BE2C (cell line): ENCODE results near the gene SOX14.

Experiments used
- DNase-seq: peaks from one replicate; pipeline ENCODE4 v3.0.0-alpha.2; 2020
- H3K27me3 ChIP-seq: fragments of 250-450 bp; sonication (Bioruptor Pico); 2 replicates; pipeline ENCODE4 v1.5.1; 2020; ENCODE audit warnings: mild to moderate bottlenecking
- H3K36me3 ChIP-seq: fragments of 250-450 bp; sonication (Bioruptor Pico); 2 replicates; pipeline ENCODE4 v1.5.1; 2020; ENCODE audit warnings: mild to moderate bottlenecking
- H3K4me1 ChIP-seq: fragments of 250-450 bp; sonication (Bioruptor Pico); 2 replicates; pipeline ENCODE4 v1.5.1; 2020
- H3K4me3 ChIP-seq: 2 replicates; pipeline ENCODE4 v1.5.1; 2011; ENCODE audit warnings: low read depth, low read length
- H3K9me3 ChIP-seq: fragments of 250-450 bp; sonication (Bioruptor Pico); 2 replicates; pipeline ENCODE4 v1.5.1; 2020
- CTCF ChIP-seq: IDR thresholded peaks from 2 replicates; pipeline ENCODE4 v1.5.1; 2012; ENCODE audit warnings: mild to moderate bottlenecking, low read depth, low read length

The SOX14 gene

DNA sequence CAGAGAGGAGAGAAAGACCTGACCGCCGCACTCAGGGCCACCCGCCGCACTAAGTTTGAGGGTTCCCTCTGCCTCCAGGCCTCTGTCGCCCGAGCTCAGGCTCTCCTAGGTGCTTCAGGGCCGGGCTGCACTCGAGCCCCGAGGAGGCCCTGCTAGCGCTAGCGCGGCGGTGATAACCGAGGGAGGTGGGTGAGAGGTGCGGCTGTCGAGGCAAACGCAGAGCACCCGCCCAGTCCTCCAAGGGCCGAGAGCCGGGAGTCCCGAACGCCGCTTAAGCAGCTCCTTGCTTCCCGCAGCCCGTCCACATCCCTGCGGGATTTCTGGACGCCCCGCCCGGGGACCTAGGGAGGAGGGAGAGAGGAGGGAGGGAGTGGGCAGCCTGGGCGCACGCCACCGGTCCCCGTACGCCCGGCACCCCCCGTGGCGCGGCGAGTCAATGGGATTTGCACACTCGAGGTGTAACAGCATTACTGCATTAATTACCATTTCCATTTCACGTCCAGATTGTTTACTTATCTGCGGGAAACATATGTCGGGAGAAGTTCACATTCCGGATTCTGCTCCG, 6.8 kb downstream of the SOX14 start:
- no peak overlapping the region for H3K4me3 ChIP-seq
- H3K9me3 ChIP-seq = no peaks in the 10 kb centered on the region
- no peak for TF ChIP-seq CTCF
- peaks cover 88% of the 10 kb centered on the region for H3K27me3 ChIP-seq
- DNase-seq = no peak
- H3K36me3 ChIP-seq = no peaks in the 10 kb centered on the region
- H3K4me1 ChIP-seq = no peaks in the 10 kb centered on the region

DNA sequence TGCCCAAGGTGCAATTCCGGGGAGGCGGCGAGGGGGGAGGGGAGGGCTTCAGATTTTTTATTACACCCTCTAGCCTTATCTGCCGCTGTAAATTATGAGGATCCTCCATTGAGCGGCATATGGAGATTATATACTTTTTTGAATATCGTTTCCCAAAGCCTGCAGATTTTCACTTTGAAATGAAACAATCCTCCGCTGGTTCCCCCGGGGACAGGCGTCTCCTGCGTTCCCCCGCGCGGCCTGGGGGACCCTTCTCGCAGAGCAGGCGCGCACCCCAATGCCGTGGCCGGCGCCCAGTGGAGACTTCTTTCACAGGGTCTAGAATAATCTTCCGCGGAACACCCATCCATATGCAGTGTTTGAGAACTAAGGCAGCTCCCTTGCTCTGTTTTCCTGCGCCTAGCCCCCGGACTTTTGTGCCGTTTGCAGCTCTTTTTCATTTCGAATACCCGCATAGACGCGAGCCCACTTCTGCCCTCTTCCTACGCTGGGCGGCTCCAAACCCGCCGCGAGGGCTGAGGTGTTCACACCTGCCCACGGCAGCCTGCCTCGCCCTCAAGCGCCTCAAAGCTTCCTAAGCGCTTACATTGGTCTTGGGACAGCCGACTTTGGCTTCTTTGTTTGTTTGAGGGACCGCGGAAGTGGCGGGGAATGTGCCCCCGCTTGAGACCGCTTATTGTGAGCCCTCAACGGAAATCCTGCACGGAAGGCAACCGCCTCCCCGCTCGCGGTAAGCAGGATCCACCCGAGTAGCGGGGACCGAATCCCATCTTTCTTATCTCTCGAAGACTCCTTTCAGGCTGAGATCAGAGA, 7.5 kb downstream of the SOX14 start:
- no peak for TF ChIP-seq CTCF
- Histone ChIP-seq H3K4me3 (no peak overlapping the region), H3K9me3 (no peaks in the 10 kb centered on the region), H3K4me1 (no peaks in the 10 kb centered on the region), H3K27me3 (peaks cover 82% of the 10 kb centered on the region), H3K36me3 (no peaks in the 10 kb centered on the region)
- DNase-seq = no peak

- Histone ChIP-seq H3K4me1 (no peaks in the 10 kb centered on the region), H3K4me3 (no peak overlapping the region)
Measured at GRCh38 chr3:137772214-137772955, 8.3 kb downstream of the SOX14 start.

GRCh38 chr3:137778941-137779340, 14.8 kb downstream of the SOX14 start:
- DNase-seq = no peak
- TF ChIP-seq CTCF = no peak
- Histone ChIP-seq H3K4me1 (no peaks in the 10 kb centered on the region), H3K36me3 (no peaks in the 10 kb centered on the region), H3K4me3 (no peak overlapping the region), H3K9me3 (no peaks in the 10 kb centered on the region), H3K27me3 (peaks cover 14% of the 10 kb centered on the region)

More at GRCh38 chr3:137772214-137772955, 8.3 kb downstream of the SOX14 start:
- DNase-seq = no peak
- Histone ChIP-seq H3K27me3 (peaks cover 79% of the 10 kb centered on the region), H3K9me3 (no peaks in the 10 kb centered on the region), H3K36me3 (no peaks in the 10 kb centered on the region)
- TF ChIP-seq CTCF = no peak

DNA sequence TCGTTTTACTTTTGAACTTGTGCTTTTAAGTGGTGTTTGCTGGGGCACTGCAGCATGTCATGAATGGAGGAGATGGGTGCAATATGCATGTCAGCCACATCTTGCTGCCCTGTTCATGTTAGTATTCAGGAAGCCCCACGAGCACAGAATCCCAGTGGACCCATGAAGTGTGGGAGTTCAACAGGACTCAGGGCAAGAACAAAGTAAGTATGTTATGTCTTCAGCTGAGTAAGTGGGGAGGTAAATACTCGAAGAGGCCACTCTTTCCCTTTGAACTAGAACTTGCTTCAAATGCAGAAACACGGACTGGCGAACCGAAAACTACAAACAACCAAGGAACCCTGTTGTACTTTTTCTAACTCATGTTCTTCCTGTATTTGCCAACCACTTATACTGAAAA, 23.4 kb downstream of the SOX14 start:
- H3K4me3 ChIP-seq = no peak overlapping the region
- no peak for TF ChIP-seq CTCF

DNA sequence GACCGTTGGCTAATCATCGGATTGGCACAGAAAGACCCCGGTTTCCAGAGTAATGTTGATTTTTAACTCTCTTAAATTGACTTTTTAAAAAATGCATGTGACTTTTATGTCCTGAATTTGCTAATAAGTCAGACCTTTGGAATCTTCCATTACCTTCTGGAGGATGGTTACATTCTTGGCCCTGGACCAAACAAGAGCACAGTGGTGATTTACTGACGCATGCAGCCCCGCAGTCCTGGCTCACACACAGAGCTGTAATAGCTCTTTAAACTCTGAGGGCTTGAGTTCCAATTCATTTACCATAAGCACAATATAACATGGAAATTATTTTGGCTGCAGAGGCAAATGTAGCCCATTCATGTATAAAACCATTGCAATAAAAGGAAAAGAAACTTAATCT, 25.1 kb downstream of the SOX14 start:
- no peaks in the 10 kb centered on the region for H3K36me3 ChIP-seq

More for the DNA sequence above, 23.4 kb downstream of the SOX14 start:
- Histone ChIP-seq H3K4me1 (no peaks in the 10 kb centered on the region), H3K36me3 (no peaks in the 10 kb centered on the region), H3K9me3 (no peaks in the 10 kb centered on the region), H3K27me3 (no peaks in the 10 kb centered on the region)
- DNase-seq = no peak

More for the DNA sequence above, 25.1 kb downstream of the SOX14 start:
- Histone ChIP-seq H3K4me3 (no peak overlapping the region), H3K4me1 (no peaks in the 10 kb centered on the region), H3K27me3 (no peaks in the 10 kb centered on the region), H3K9me3 (no peaks in the 10 kb centered on the region)
- TF ChIP-seq CTCF = no peak
- DNase-seq = no peak
